Suprapubic skin (tissue), 4 donors: Measurements from ENCODE around the gene SORCS2.

Experiments
- EP300 ChIP-seq: sonication (generic); formaldehyde crosslinking; IDR thresholded peaks from one replicate; pipeline ENCODE4 v1.6.1; 2017; ENCODE audit warnings: antibody characterized with exemption
- POLR2A ChIP-seq, 2 donors: fragments of 450-650 bp; IDR thresholded peaks; one replicate each; pipeline ENCODE4 v1.6.1; 2017; ENCODE audit warnings: antibody characterized with exemption in 2 of 2, mild to moderate bottlenecking in 2 of 2, moderate library complexity in 2 of 2
- POLR2AphosphoS5 ChIP-seq, 3 donors: sonication (generic); formaldehyde crosslinking; IDR thresholded peaks; one replicate each; pipeline ENCODE4 v1.6.1; 2017; ENCODE audit warnings: antibody characterized with exemption in 3 of 3
- TF ChIP-seq, protein P1 (sequence below), 2 donors: fragments of 200-600 bp in 1 of 2; fragments of 450-650 bp in 1 of 2; sonication (generic) in 1 of 2; IDR thresholded peaks; one replicate each; pipeline ENCODE4 v1.5.1; 2016 to 2019; ENCODE audit warnings: antibody characterized with exemption in 2 of 2, mild to moderate bottlenecking in 1 of 2, moderate library complexity in 1 of 2

DNA sequence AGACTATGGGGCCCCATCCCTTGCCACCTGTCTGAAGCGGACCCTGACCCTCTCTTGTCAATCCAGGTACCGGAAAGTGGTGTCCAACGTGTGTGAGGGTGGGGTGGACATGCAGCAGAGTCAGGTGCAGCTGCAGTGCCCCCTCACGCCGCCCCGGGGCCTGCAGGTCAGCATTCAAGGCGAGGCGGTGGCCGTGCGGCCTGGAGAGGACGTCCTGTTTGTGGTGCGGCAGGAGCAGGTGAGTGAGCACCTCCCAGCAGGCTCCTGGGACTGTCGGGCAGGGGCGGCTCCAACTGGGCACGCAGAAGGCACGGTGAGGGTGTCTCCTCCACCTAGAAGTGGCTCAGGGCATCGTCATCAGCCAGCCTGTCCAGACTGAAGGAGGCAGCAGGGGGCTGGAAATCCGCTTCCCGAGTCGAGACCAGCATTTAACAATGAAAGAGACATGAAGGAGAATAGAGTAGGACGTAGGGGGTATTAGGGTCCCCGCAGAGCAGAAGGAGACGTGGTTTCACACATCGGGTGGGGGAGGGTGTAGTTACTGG is 525.7 kb downstream of the SORCS2 start:
- TF ChIP-seq, protein P1, sequence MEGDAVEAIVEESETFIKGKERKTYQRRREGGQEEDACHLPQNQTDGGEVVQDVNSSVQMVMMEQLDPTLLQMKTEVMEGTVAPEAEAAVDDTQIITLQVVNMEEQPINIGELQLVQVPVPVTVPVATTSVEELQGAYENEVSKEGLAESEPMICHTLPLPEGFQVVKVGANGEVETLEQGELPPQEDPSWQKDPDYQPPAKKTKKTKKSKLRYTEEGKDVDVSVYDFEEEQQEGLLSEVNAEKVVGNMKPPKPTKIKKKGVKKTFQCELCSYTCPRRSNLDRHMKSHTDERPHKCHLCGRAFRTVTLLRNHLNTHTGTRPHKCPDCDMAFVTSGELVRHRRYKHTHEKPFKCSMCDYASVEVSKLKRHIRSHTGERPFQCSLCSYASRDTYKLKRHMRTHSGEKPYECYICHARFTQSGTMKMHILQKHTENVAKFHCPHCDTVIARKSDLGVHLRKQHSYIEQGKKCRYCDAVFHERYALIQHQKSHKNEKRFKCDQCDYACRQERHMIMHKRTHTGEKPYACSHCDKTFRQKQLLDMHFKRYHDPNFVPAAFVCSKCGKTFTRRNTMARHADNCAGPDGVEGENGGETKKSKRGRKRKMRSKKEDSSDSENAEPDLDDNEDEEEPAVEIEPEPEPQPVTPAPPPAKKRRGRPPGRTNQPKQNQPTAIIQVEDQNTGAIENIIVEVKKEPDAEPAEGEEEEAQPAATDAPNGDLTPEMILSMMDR (IDR thresholded peaks at IDR 0.05): no peak
- TF ChIP-seq EP300 (no peak), POLR2AphosphoS5 (IDR thresholded peaks at IDR 0.05) (no peak), POLR2A (IDR thresholded peaks at IDR 0.05) (no peak)
